IPS-15b (cell line): Measurements from ENCODE around the gene SEMA5A.

ENCODE experiments used
- H3K27me3 ChIP-seq: one replicate; pipeline ENCODE4 v1.6.1; 2013; ENCODE audit warnings: low read length; ENCODE audit not compliant: control insufficient read depth, insufficient read depth
- H3K36me3 ChIP-seq: one replicate; pipeline ENCODE4 v1.6.1; 2013; ENCODE audit warnings: low read length; ENCODE audit not compliant: control insufficient read depth, insufficient read depth
- H3K4me1 ChIP-seq: one replicate; pipeline ENCODE4 v1.6.1; 2013; ENCODE audit warnings: mild to moderate bottlenecking, low read length; ENCODE audit not compliant: control insufficient read depth, insufficient read depth
- H3K4me3 ChIP-seq: one replicate; pipeline ENCODE4 v1.5.1; 2013; ENCODE audit warnings: low read depth, low read length
- H3K9ac ChIP-seq: one replicate; pipeline ENCODE4 v1.6.1; 2013; ENCODE audit warnings: low read depth, mild to moderate bottlenecking, low read length
- H3K9me3 ChIP-seq: one replicate; pipeline ENCODE4 v1.6.1; 2013; ENCODE audit warnings: mild to moderate bottlenecking, low read length; ENCODE audit not compliant: control insufficient read depth, insufficient read depth

SEMA5A gene

GRCh38 chr5:9483243-9483642, 62.6 kb downstream of the SEMA5A start:
- Histone ChIP-seq H3K4me3 (no peak overlapping the region), H3K9ac (no peak overlapping the region), H3K4me1 (peaks cover 4% of the 10 kb centered on the region), H3K9me3 (no peaks in the 10 kb centered on the region), H3K36me3 (no peaks in the 10 kb centered on the region), H3K27me3 (no peaks in the 10 kb centered on the region)

- Histone ChIP-seq H3K9ac (no peak overlapping the region), H3K27me3 (no peaks in the 10 kb centered on the region), H3K9me3 (no peaks in the 10 kb centered on the region), H3K4me1 (peaks cover 4% of the 10 kb centered on the region), H3K36me3 (no peaks in the 10 kb centered on the region), H3K4me3 (no peak overlapping the region)
These were observed 63.5 kb downstream of the SEMA5A start for GRCh38 chr5:9482381-9482780.

GRCh38 chr5:9480499-9480898, 65.4 kb downstream of the SEMA5A start:
- Histone ChIP-seq H3K4me1 (peaks cover 4% of the 10 kb centered on the region), H3K36me3 (no peaks in the 10 kb centered on the region), H3K9me3 (no peaks in the 10 kb centered on the region), H3K4me3 (no peak overlapping the region), H3K27me3 (no peaks in the 10 kb centered on the region), H3K9ac (no peak overlapping the region)

- H3K9me3 ChIP-seq, result no peaks in the 10 kb centered on the region
- H3K27me3 ChIP-seq, result no peaks in the 10 kb centered on the region
- peaks cover 4% of the 10 kb centered on the region for H3K4me1 ChIP-seq
- no peak overlapping the region for H3K4me3 ChIP-seq
- H3K9ac ChIP-seq, result no peak overlapping the region
- H3K36me3 ChIP-seq, result no peaks in the 10 kb centered on the region
These were observed 65.9 kb downstream of the SEMA5A start for GRCh38 chr5:9479990-9480389.

- H3K9me3 ChIP-seq, result no peaks in the 10 kb centered on the region
- no peak overlapping the region for H3K4me3 ChIP-seq
- H3K9ac ChIP-seq, result no peak overlapping the region
- peaks cover 4% of the 10 kb centered on the region for H3K4me1 ChIP-seq
- H3K36me3 ChIP-seq, result no peaks in the 10 kb centered on the region
- H3K27me3 ChIP-seq, result no peaks in the 10 kb centered on the region
These were observed 66.5 kb downstream of the SEMA5A start for GRCh38 chr5:9479361-9479760.

- Histone ChIP-seq H3K4me3 (no peak overlapping the region), H3K9me3 (no peaks in the 10 kb centered on the region), H3K27me3 (no peaks in the 10 kb centered on the region), H3K36me3 (no peaks in the 10 kb centered on the region), H3K4me1 (no peaks in the 10 kb centered on the region), H3K9ac (no peak overlapping the region)
These were observed 68.3 kb downstream of the SEMA5A start for GRCh38 chr5:9477537-9477936.

- H3K9ac ChIP-seq, result no peak overlapping the region
- no peaks in the 10 kb centered on the region for H3K9me3 ChIP-seq
- no peak overlapping the region for H3K4me3 ChIP-seq
- H3K36me3 ChIP-seq, result no peaks in the 10 kb centered on the region
- H3K27me3 ChIP-seq, result no peaks in the 10 kb centered on the region
- H3K4me1 ChIP-seq, result no peaks in the 10 kb centered on the region
These were observed 71.5 kb downstream of the SEMA5A start for GRCh38 chr5:9474219-9475002.

- H3K9me3 ChIP-seq, result no peaks in the 10 kb centered on the region
- no peak overlapping the region for H3K9ac ChIP-seq
- no peaks in the 10 kb centered on the region for H3K27me3 ChIP-seq
- no peaks in the 10 kb centered on the region for H3K4me1 ChIP-seq
- no peaks in the 10 kb centered on the region for H3K36me3 ChIP-seq
- no peak overlapping the region for H3K4me3 ChIP-seq
These were observed 72.3 kb downstream of the SEMA5A start for GRCh38 chr5:9473624-9474023.

GRCh38 chr5:9470410-9470809, 75.5 kb downstream of the SEMA5A start:
- Histone ChIP-seq H3K4me3 (no peak overlapping the region), H3K27me3 (no peaks in the 10 kb centered on the region), H3K9ac (no peak overlapping the region), H3K36me3 (no peaks in the 10 kb centered on the region), H3K9me3 (no peaks in the 10 kb centered on the region), H3K4me1 (no peaks in the 10 kb centered on the region)

- Histone ChIP-seq H3K4me1 (no peaks in the 10 kb centered on the region), H3K27me3 (no peaks in the 10 kb centered on the region)
These were observed 77.9 kb downstream of the SEMA5A start for GRCh38 chr5:9468060-9468388.

GRCh38 chr5:9467199-9468059, 78.4 kb downstream of the SEMA5A start:
- no peaks in the 10 kb centered on the region for H3K36me3 ChIP-seq
- no peaks in the 10 kb centered on the region for H3K9me3 ChIP-seq
- H3K4me1 ChIP-seq, result no peaks in the 10 kb centered on the region
- no peak overlapping the region for H3K9ac ChIP-seq
- no peaks in the 10 kb centered on the region for H3K27me3 ChIP-seq
- H3K4me3 ChIP-seq, result no peak overlapping the region

More at GRCh38 chr5:9468060-9468388, 77.9 kb downstream of the SEMA5A start:
- H3K4me3 ChIP-seq, result no peak overlapping the region
- no peaks in the 10 kb centered on the region for H3K36me3 ChIP-seq
- no peaks in the 10 kb centered on the region for H3K9me3 ChIP-seq
- H3K9ac ChIP-seq, result no peak overlapping the region

GRCh38 chr5:9466697-9467096, 79.2 kb downstream of the SEMA5A start:
- Histone ChIP-seq H3K4me3 (no peak overlapping the region), H3K4me1 (no peaks in the 10 kb centered on the region), H3K27me3 (no peaks in the 10 kb centered on the region), H3K9ac (no peak overlapping the region), H3K36me3 (no peaks in the 10 kb centered on the region), H3K9me3 (no peaks in the 10 kb centered on the region)
